ENCODE measurements around the gene TUBB4B.

The TUBB4B gene

GRCh38 chr9:137276473-137277328, 35.6 kb downstream of the TUBB4B start:
- Histone ChIP-seq H3K27ac (ENCODE audit: low read length) (no peak overlapping the region), H3K36me3 (ENCODE audit: control insufficient read depth, insufficient read depth, low read length) (peaks cover 19% of the 10 kb centered on the region; the same call in 1 of the 2 replicates), H3K4me3 (ENCODE audit: low read length) (no peak overlapping the region), H3K27me3 (ENCODE audit: control insufficient read depth, insufficient read depth, low read length) (no peaks in the 10 kb centered on the region), H3K9me3 (ENCODE audit: control insufficient read depth, insufficient read depth, low read length) (no peaks in the 10 kb centered on the region), H3K4me1 (ENCODE audit: control insufficient read depth, insufficient read depth, low read length) (peaks cover 3% of the 10 kb centered on the region; the same call in 1 of the 2 replicates)
- WGBS (ENCODE audit: insufficient coverage, insufficient read length): no CpG with 5 or more reads among the region's 30 CpGs
- no peak for DNase-seq (ENCODE audit: low read depth, low spot score)

GRCh38 chr9:137277329-137278041, 36.4 kb downstream of the TUBB4B start, which contains the start of gene TOR4A:
TOR4A (plus strand) TSS chr9:137277726; CDS start chr9:137278690, 964 bp downstream.
- Histone ChIP-seq H3K27ac (ENCODE audit: low read length) (no peak within 1 kb of the TSS), H3K4me1 (ENCODE audit: control insufficient read depth, insufficient read depth, low read length) (peaks cover 4% of the 10 kb centered on the region; the same call in 1 of the 2 replicates), H3K9me3 (ENCODE audit: control insufficient read depth, insufficient read depth, low read length) (no peaks in the 10 kb centered on the region), H3K4me3 (ENCODE audit: low read length) (peak within 1 kb of the TSS; percentile 13; the same call in 1 of the 2 replicates), H3K27me3 (ENCODE audit: control insufficient read depth, insufficient read depth, low read length) (no peaks in the 10 kb centered on the region), H3K36me3 (ENCODE audit: control insufficient read depth, insufficient read depth, low read length) (peaks cover 15% of the 10 kb centered on the region; the same call in 1 of the 2 replicates)
- no CpG with 5 or more reads among the region's 25 CpGs for WGBS (ENCODE audit: insufficient coverage, insufficient read length)
- no peak for DNase-seq (ENCODE audit: low read depth, low spot score)

- no peak for DNase-seq (ENCODE audit: low read depth, low spot score)
- peak overlapping the region; percentile 8; the same call in 1 of the 2 replicates for H3K4me3 ChIP-seq (ENCODE audit: low read length)
- no peak overlapping the region for H3K27ac ChIP-seq (ENCODE audit: low read length)
- peaks cover 12% of the 10 kb centered on the region; the same call in 1 of the 2 replicates for H3K36me3 ChIP-seq (ENCODE audit: control insufficient read depth, insufficient read depth, low read length)
- peaks cover 4% of the 10 kb centered on the region; the same call in 1 of the 2 replicates for H3K4me1 ChIP-seq (ENCODE audit: control insufficient read depth, insufficient read depth, low read length)
- H3K9me3 ChIP-seq (ENCODE audit: control insufficient read depth, insufficient read depth, low read length): no peaks in the 10 kb centered on the region
- H3K27me3 ChIP-seq (ENCODE audit: control insufficient read depth, insufficient read depth, low read length): no peaks in the 10 kb centered on the region
- WGBS (ENCODE audit: insufficient coverage, insufficient read length): no CpG with 5 or more reads among the region's 54 CpGs
Observed at GRCh38 chr9:137278061-137278701, 37.1 kb downstream of the TUBB4B start.

GRCh38 chr9:137278721-137279711, 37.9 kb downstream of the TUBB4B start:
- H3K27me3 ChIP-seq (ENCODE audit: control insufficient read depth, insufficient read depth, low read length): no peaks in the 10 kb centered on the region
- H3K4me1 ChIP-seq (ENCODE audit: control insufficient read depth, insufficient read depth, low read length): 0 out of 2 replicates have a peak, but pooled peaks cover 4% of the 10 kb centered on the region
- H3K27ac ChIP-seq (ENCODE audit: low read length): no peak overlapping the region
- no CpG with 5 or more reads among the region's 139 CpGs for WGBS (ENCODE audit: insufficient coverage, insufficient read length)
- peaks cover 12% of the 10 kb centered on the region; the same call in 1 of the 2 replicates for H3K36me3 ChIP-seq (ENCODE audit: control insufficient read depth, insufficient read depth, low read length)
- no peaks in the 10 kb centered on the region for H3K9me3 ChIP-seq (ENCODE audit: control insufficient read depth, insufficient read depth, low read length)
- no peak for DNase-seq (ENCODE audit: low read depth, low spot score)
- H3K4me3 ChIP-seq (ENCODE audit: low read length): peak overlapping the region; percentile 8; the same call in 1 of the 2 replicates

GRCh38 chr9:137279741-137280473, 38.8 kb downstream of the TUBB4B start:
- Histone ChIP-seq H3K27me3 (ENCODE audit: control insufficient read depth, insufficient read depth, low read length) (no peaks in the 10 kb centered on the region), H3K27ac (ENCODE audit: low read length) (no peak overlapping the region), H3K9me3 (ENCODE audit: control insufficient read depth, insufficient read depth, low read length) (no peaks in the 10 kb centered on the region), H3K4me3 (ENCODE audit: low read length) (no peak overlapping the region; the same call in 1 of the 2 replicates), H3K36me3 (ENCODE audit: control insufficient read depth, insufficient read depth, low read length) (peaks cover 12% of the 10 kb centered on the region; the same call in 1 of the 2 replicates), H3K4me1 (ENCODE audit: control insufficient read depth, insufficient read depth, low read length) (0 out of 2 replicates have a peak, but pooled peaks cover 4% of the 10 kb centered on the region)
- WGBS (ENCODE audit: insufficient coverage, insufficient read length): no CpG with 5 or more reads among the region's 41 CpGs
- DNase-seq (ENCODE audit: low read depth, low spot score): no peak

- DNase-seq (ENCODE audit: low read depth, low spot score): no peak
- H3K9me3 ChIP-seq (ENCODE audit: control insufficient read depth, insufficient read depth, low read length): no peaks in the 10 kb centered on the region
- no CpG with 5 or more reads among the region's 85 CpGs for WGBS (ENCODE audit: insufficient coverage, insufficient read length)
- H3K36me3 ChIP-seq (ENCODE audit: control insufficient read depth, insufficient read depth, low read length): peaks cover 12% of the 10 kb centered on the region; the same call in 1 of the 2 replicates
- no peak overlapping the region for H3K27ac ChIP-seq (ENCODE audit: low read length)
- H3K27me3 ChIP-seq (ENCODE audit: control insufficient read depth, insufficient read depth, low read length): no peaks in the 10 kb centered on the region
- peak overlapping the region; percentile 40; the same call in 1 of the 2 replicates for H3K4me3 ChIP-seq (ENCODE audit: low read length)
- 0 out of 2 replicates have a peak, but pooled peaks cover 4% of the 10 kb centered on the region for H3K4me1 ChIP-seq (ENCODE audit: control insufficient read depth, insufficient read depth, low read length)
Observed at GRCh38 chr9:137280474-137281344, 39.6 kb downstream of the TUBB4B start.

GRCh38 chr9:137281345-137282116, 40.4 kb downstream of the TUBB4B start:
- H3K4me3 ChIP-seq (ENCODE audit: low read length): peak overlapping the region; percentile 40; the same call in 1 of the 2 replicates
- peaks cover 12% of the 10 kb centered on the region; the same call in 1 of the 2 replicates for H3K36me3 ChIP-seq (ENCODE audit: control insufficient read depth, insufficient read depth, low read length)
- no CpG with 5 or more reads among the region's 39 CpGs for WGBS (ENCODE audit: insufficient coverage, insufficient read length)
- H3K27ac ChIP-seq (ENCODE audit: low read length): no peak overlapping the region
- 0 out of 2 replicates have a peak, but pooled peaks cover 4% of the 10 kb centered on the region for H3K4me1 ChIP-seq (ENCODE audit: control insufficient read depth, insufficient read depth, low read length)
- DNase-seq (ENCODE audit: low read depth, low spot score): no peak
- H3K27me3 ChIP-seq (ENCODE audit: control insufficient read depth, insufficient read depth, low read length): no peaks in the 10 kb centered on the region
- no peaks in the 10 kb centered on the region for H3K9me3 ChIP-seq (ENCODE audit: control insufficient read depth, insufficient read depth, low read length)

- Histone ChIP-seq H3K4me1 (ENCODE audit: control insufficient read depth, insufficient read depth, low read length) (no peaks in the 10 kb centered on the region), H3K36me3 (ENCODE audit: control insufficient read depth, insufficient read depth, low read length) (no peaks in the 10 kb centered on the region), H3K27ac (ENCODE audit: low read length) (no peak overlapping the region), H3K27me3 (ENCODE audit: control insufficient read depth, insufficient read depth, low read length) (no peaks in the 10 kb centered on the region), H3K4me3 (ENCODE audit: low read length) (no peak overlapping the region), H3K9me3 (ENCODE audit: control insufficient read depth, insufficient read depth, low read length) (no peaks in the 10 kb centered on the region)
- no CpG with 5 or more reads among the region's 14 CpGs for WGBS (ENCODE audit: insufficient coverage, insufficient read length)
- no peak for DNase-seq (ENCODE audit: low read depth, low spot score)
Observed at GRCh38 chr9:137286975-137287383, 45.9 kb downstream of the TUBB4B start.
